Pons (tissue), 1 donor: ENCODE results near the gene PTPRF.

Experiments
- DNase-seq: peaks from one replicate; pipeline ENCODE4 v3.0.0-alpha.2; 2016; ENCODE audit warnings: low spot score

PTPRF gene

DNA sequence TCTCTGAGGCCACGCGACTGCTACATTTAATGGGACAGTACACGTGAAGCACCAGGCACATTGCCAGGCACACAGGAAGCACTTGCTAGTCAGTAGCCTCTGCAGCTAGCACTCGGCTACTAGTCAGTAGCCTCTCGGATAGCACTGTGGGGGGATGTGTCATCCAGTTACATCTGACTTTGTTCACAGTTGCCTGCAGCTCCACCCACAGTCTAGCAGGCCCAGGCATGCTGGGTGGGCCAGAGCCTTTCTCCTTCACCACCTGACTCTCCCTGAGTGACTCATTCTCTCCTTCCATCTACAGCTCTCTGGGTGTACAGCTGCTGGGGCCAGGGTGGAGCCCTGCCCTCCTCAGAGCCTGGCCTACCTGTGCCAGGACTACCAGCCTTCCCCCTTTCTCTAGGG, 51.5 kb downstream of the PTPRF start:
- DNase-seq = no peak

DNA sequence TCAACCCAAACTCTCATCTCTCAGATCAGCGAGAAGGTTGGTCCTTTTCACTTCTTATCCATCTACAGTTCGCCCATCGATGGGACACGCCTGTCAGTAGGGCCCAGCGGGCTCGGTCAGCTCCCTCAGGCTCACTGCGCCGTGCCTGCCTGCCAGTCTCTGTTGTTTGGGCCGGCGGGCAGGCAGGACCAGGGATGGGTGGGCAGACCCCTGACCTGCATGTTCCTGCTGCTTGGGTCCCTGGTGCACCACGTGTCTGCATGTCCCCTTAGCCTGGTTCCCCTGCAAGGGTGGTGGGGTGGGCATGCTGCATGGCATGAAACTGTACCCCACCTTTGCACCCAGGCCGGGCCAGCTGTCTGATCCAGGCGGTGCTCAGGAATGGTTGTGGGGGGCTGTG, 52.4 kb downstream of the PTPRF start:
- no peak for DNase-seq

- no peak for DNase-seq
These were observed 53.5 kb downstream of the PTPRF start for GRCh38 chr1:43584204-43584603.

DNA sequence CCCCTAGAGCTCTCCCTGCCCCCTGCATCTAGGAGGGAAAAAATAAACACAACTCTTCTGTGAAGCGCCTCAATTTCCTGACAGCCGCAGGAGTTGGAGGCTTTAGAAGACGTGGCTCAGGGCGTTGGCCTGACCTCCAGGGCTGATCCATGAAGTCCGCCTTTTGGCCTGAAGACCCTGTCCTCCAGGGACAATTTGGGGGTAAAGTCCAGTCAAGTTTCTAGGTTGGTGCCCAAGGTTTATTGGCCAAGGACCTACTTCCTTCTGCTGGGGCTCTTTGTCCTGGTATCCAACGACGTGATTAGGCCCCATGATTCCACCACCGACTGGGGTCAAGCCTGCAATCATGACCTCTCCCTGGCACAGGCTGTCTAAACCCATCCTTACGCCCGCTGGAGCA, 54.9 kb downstream of the PTPRF start:
- no peak for DNase-seq

GRCh38 chr1:43586136-43586731, 55.6 kb downstream of the PTPRF start:
- no peak for DNase-seq

- DNase-seq = no peak
These were observed 56.3 kb downstream of the PTPRF start for GRCh38 chr1:43587001-43587400.

GRCh38 chr1:43587594-43587993, 56.9 kb downstream of the PTPRF start:
- DNase-seq = no peak

DNA sequence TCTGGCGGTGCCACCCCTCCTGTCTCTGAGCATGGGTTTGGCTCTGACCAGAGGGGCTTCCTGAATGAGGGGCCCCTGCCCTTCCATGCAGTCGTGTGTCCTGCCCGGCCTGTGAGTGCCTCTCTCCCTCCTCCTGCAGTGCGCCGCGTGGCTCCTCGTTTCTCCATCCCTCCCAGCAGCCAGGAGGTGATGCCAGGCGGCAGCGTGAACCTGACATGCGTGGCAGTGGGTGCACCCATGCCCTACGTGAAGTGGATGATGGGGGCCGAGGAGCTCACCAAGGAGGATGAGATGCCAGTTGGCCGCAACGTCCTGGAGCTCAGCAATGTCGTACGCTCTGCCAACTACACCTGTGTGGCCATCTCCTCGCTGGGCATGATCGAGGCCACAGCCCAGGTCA, 57.9 kb downstream of the PTPRF start:
- no peak for DNase-seq

DNA sequence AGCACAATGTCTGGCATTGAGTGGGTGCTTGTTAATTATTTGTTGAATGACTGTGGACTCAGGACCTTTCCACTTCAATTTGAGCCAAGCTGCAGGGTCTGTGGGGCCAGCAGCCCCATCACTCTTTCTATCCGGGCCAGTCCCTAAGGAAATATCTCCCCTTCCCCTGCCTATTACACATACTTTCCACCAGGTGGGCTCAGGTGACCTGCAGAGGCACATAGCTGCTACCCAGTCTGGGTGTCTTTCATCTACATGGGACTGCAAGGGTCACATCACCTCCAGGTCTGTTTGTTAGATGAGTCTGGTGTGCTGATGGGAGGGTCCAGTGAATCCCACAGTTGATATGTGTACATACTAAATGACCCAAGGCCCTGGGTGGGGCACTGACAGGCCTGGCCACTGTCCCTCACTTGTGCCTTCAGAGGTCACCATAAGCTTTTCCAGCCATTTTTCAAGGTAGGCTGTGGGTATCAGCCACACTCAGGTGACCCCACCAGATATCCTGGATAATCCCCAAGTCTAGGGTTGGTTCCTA, 59.8 kb downstream of the PTPRF start:
- DNase-seq = no peak

DNA sequence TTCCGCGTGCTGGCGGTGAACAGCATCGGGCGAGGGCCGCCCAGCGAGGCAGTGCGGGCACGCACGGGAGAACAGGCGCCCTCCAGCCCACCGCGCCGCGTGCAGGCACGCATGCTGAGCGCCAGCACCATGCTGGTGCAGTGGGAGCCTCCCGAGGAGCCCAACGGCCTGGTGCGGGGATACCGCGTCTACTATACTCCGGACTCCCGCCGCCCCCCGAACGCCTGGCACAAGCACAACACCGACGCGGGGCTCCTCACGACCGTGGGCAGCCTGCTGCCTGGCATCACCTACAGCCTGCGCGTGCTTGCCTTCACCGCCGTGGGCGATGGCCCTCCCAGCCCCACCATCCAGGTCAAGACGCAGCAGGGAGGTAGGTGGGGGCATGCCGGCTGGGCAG, 60.5 kb downstream of the PTPRF start:
- DNase-seq = no peak

DNA sequence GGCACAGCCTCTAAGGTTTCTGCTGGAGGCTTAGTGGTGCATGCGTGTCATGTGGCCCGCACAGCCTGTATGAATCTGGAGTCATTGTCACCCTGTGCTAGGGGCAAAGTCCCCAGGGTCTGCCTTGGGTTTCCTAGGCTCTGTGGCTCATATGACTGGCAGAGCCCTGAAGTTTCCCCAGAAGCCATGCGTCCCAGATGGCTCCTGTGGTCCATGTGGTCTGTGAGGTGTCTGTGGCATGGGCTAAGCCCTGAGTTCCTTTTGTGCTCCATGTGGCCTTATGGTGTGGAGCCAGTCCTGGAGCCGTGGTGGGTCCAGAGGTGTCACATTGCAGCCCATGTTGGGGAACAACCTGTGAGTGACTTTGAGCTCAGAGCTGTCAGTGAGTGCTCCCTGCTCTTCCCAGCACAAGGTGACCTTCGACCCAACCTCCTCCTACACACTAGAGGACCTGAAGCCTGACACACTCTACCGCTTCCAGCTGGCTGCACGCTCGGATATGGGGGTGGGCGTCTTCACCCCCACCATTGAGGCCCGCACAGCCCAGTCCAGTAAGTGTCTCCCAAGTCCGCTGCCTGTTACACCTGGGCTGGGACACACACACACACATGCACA, 61.5 kb downstream of the PTPRF start:
- DNase-seq = no peak

DNA sequence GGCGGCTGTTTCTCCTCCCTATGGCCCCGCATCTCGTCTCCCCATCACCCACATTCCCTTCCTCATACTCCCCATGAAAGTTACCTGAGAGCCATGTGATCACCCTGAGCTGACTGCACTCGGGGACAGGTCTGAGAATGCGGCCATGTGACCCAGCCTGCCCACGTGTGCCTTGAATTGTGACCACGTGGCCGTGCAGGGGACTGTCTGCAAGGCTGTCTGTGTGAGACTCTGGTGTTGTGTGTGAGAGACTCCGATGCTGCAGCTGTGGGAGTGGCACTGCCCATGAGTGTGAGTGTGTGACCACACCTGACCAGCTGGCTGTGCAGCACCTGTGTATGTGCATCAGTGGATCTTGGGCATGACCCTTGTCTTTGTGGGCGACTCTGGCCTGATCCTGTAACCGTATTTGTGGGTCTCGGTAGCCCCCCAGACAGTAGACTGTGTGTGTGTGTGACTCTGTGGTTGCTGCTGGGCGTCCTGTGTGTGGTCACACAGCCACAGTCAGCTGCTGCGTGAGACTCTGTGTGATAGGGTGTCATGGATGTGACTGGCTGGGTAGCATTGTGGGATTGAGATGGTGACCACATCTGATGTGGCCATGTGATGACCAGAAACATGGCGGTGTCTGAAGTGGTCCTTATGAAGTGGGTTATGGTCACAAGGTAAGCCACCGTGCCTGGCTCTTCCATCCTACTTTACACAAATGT, 62.4 kb downstream of the PTPRF start:
- no peak for DNase-seq

DNA sequence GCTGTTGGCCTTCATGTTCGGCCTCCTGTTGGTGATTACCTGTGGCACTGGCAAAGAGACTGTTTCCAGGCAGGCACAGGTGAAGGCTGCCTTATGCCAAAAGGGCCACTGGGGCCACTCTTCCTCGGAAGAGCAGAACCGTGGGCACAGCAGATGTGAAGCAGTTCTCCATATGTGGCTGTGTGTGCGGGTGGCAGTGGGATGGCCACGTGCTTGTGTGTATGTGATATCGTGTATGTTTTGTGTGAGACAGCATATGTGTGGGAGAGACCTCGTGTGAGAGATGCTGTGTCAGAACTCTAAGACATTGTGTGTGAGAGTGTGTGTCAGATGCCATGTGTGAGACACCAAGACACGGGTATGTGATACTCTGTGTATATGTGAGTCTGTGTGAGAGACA, 65.9 kb downstream of the PTPRF start:
- DNase-seq = no peak

GRCh38 chr1:43597028-43597427, 66.3 kb downstream of the PTPRF start:
- no peak for DNase-seq

DNA sequence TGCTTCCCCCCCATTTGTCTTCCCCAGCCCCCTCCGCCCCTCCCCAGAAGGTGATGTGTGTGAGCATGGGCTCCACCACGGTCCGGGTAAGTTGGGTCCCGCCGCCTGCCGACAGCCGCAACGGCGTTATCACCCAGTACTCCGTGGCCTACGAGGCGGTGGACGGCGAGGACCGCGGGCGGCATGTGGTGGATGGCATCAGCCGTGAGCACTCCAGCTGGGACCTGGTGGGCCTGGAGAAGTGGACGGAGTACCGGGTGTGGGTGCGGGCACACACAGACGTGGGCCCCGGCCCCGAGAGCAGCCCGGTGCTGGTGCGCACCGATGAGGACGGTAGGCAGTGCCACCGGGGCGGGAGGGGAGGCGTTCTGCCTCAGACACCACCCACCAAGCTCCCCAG, 67.0 kb downstream of the PTPRF start:
- no peak for DNase-seq

DNA sequence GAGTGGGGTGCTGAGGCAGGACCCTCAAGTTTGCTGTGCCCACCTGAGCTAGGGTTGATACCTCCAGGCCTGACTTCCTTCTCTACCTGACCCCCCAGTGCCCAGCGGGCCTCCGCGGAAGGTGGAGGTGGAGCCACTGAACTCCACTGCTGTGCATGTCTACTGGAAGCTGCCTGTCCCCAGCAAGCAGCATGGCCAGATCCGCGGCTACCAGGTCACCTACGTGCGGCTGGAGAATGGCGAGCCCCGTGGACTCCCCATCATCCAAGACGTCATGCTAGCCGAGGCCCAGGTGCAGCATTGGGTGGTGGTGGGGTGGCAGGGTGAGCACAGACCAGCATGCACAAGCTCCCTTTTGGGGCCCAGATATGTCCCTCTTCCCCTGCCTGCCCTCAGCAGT, 67.9 kb downstream of the PTPRF start:
- DNase-seq = no peak

DNA sequence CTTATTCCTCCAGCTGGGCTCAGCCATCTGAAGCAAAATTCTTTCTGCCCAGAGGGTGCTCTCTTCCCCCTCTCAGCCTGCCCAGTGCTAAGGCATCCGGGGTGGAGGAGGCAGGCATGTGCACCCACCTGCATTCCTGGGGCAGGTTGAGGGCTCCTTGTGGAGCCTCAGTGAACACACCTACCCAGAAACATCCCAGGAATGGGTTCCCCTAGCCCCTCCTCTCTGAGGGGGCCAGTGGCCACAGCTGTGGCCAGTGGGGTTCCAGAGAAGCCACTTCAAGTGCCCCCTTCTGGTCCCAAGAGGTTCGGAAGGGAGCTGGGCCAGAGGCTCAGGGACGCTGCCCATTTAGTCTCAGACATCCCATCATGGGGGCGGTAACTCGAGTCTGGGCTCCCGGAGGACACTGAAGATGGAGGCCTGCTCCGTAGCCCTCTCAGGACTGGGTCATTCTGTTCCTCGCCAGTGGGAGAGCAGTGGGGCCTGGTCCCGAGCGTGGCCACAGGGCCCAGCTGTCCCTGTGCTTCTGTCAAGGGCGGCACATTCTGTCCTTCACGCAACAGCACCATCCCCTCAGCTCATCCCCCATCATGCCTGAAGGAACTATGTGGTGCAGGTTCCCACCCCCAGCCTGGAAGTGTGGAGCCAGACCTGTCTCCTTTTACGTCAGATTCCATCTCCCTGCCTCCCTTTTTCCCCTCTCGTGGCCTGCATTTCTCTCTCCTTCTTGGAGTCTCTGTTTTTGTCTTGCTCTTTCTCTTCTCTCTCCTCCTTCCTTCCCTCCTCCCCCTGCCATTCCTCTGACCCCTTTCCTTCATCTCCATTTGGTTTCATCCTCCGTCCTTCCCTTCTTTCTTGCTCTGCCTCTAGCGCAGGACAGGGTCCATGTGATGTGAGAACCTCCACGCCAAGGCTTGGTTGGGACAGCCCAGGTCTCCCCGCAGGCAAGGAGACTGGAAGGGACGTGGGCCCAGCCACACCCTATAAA, 69.6 kb downstream of the PTPRF start:
- no peak for DNase-seq

GRCh38 chr1:43602990-43603389, 72.3 kb downstream of the PTPRF start:
- DNase-seq = peak; percentile 50

- no peak for DNase-seq
These were observed 73.5 kb downstream of the PTPRF start for GRCh38 chr1:43604192-43604591.

GRCh38 chr1:43605157-43605556, 74.5 kb downstream of the PTPRF start:
- DNase-seq = no peak

DNA sequence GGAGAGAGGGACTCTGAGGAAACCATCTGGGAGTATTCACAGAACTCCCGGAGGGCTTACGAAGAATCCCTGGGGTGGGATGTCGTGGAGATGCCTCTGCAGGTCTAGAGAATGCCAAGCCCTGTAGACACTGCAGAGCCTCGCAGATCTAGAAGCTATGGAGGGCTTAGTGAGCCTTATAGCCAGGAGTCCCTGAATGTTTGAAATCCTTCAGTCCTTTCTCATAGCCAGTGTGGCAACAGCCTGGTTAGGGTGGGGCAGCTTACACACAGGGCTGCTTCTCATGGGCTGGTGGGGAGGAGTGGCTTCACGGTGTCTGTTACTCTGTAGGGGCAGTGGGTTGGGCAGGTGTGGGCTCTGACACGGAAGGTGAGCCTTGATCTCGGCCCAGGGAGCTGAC, 75.1 kb downstream of the PTPRF start:
- no peak for DNase-seq

DNA sequence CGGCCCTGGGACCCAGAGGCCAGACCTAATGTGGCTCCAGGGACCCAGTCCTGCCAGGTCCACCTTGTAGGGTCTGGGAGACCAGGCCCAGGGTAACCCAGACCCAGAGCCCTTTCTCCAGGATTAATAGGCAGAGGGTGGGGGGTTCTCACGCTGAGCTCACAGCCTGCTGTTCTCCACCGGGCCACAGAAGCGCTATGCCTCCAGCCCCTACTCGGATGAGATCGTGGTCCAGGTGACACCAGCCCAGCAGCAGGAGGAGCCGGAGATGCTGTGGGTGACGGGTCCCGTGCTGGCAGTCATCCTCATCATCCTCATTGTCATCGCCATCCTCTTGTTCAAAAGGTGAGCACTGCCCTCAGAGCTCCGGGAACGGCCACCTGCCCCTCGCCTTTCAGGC, 75.9 kb downstream of the PTPRF start:
- no peak for DNase-seq
